GM21717 (cell line): ENCODE results near the gene SNX32.

Experiments
- ATAC-seq: cut with Tn5 transposase; IDR thresholded peaks from one replicate; pipeline ENCODE4 v1.9.1; 2021; ENCODE audit warnings: mild to moderate bottlenecking, moderate library complexity; ENCODE audit not compliant: unreplicated experiment

Gene SNX32

DNA sequence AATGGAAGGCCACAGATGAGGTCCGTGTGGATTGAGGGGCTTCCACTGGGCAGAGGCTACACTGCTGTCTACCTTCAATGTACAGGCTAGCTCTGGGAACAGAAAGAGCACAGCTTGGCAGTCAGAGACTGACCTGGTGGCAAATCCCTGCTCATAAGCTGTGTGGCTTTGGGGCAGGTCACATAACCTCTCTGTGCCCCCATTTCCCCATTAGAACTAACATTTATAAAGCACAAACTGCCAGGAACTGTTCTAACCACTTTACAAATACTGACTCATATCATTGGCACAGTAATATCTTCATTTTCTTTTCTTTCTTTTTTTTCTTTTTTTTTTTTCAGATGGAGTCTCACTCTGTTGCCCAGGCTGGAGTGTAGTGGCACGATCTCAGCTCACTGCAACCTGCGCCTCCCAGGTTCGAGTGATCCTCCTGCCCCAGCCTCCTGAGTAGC lies 63.3 kb downstream of the SNX32 start:
- no peak for ATAC-seq

DNA sequence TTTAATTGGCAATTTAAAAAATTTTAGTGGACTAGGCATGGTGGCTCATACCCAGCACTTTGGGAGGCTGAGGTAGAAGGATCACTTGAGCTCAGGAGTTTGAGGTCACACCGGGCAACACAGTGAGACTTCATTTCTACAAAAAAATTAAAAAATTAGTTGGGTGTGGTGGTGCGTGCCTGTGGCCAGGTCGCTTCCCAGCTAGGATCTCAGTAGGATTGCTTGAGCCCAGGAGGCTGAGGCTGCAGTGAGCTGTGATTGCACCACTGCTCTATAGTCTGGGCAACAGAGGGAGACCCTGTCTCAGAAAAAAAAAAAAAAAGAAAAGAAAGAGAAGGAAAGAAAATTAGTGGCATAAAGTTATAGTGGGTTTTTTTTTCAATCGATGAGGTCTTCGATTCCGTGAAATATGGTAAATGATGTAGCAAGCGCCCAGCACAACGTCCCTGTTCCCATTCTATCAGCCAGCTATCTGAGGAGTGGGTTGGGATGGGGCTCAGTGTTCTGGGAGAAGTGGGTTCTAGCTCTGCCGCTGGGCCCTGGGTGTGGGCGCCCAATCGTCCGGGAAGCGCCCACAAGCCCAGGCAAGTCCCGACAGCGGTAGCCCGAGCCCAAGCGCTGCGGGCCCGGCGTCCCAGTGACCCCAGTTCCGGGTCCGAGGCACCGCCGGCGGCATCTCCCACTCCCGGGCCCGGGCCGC lies 65.0 kb downstream of the SNX32 start:
- ATAC-seq = no peak

DNA sequence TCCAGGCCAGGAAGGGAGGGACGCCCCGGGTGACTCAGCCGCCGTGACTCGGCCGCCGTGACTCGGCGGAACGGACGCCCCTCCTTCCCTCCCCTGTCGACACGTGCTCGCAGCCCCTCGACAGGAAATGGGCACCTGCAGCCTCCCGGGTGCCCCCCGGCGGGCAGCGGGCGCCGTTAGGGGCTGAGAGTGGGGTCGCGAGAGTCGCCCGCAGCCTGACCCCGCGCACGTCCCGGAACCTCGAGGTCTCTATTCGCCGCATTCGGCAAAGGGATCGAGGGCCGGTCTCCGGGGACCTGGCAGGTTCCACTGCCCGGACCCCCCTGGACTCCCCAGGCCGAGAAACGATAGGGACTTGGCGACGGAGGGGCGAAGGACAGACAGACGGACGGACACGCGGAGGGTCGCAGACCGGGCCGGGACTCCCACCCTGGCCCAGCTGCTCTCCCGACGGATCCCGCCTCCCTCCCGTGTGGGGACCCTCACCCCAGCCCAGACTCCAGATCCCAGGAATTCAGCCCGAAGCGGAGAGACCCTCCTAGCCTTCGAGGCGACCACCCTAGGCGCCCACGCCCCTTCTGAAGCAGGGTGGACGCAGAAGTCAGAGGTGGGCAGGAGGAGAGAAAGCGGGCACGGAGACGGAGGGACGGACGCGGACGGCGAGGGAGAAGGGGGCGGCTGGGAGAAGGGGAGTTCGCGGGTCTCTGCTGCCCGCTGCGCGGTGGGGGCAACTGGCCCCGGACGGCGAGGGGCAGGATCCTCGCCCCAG lies 65.8 kb downstream of the SNX32 start:
- ATAC-seq = no peak

DNA sequence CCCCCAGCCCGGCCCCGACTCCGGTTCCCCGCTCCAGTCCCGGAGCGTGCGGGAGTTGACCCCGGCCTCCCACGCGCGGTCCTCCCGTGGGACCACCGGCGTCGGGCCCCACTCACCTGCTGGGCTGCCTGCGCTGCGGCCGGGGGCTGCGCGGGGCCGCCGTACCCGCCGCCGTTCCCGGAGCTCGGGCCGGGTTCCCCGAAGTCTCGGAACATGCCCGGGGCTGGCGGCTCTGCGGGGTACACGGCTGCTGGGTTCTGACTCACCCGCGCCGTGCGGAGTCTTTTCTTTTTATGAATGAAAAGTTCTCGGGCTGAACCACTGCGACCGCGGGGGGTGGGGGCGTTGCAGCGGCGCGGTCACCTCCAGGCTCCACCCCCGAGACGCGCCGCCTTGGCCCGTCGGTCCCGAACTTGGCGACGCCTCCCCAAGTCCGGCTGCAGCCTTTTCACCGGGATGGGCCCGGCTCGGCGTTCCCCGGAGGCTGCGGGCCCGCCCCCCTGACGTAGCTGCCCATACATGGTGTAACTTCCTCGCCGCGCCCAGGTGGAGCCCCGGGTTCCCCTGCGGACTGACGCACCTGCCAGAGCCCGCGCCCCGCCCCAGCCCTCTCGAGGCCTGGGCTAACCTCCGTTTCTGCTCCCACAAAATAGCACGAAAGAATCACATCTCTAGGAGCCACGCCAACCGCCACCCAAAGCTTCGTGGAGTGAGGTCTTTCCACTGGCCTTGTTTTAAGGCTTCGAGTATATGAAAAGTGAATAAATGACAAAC lies 66.5 kb downstream of the SNX32 start, which contains the start of gene FOSL1:
Gene FOSL1, minus strand, starts transcription at position 264 of the 774 bp plus-strand sequence. Its CDS starts 49 bp downstream, at position 215.
- ATAC-seq = peak; percentile 65

DNA sequence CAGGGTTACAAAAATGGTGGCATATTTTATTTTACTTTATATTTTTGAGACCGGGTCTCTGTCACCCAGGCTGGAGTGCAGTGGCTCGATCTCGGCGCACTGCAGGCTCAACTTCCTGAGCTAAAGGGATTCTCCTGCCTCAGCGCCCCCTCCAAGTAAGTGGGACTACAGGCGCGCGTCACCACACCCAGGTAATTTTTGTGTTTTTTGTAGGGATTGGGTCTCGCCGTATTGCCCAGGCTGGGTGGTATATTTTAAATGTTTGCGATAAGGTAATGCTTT lies 67.1 kb downstream of the SNX32 start:
- no peak for ATAC-seq

DNA sequence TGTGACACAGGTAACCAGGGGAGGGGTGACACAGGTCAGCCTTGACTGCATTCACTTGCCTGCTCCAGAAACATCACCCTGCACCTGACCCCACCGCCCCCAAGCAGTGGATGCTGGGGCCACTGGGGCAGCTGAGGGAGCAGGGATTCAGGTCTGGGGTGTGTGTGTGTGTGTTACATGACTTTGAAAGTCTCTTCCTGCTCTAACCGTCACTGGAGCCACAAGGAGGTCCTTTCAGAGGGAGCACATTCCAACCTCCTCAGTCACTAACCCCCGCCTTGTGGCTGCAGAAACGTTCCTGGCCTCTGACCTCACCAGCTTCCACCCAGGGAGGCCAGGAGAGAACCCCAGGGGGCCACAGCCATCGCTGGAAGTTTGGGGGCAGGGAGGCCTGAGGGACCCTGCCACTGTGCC lies 69.3 kb downstream of the SNX32 start:
- ATAC-seq = no peak
